Skeletal muscle tissue (tissue), 4 donors: Measurements from ENCODE around the gene CACNA2D4. TPM values are rescaled to one million over a fixed set of nuclear protein-coding genes. Genes with fewer than 3 reads are reported as not detected.

Experiments used
- H3K27ac ChIP-seq: one replicate; pipeline ENCODE4 v1.7.0; 2013; ENCODE audit warnings: mild to moderate bottlenecking, low read depth, low read length, inconsistent platforms
- H3K27me3 ChIP-seq, 3 donors: one replicate each; pipeline ENCODE4 v1.7.0; 2013; ENCODE audit warnings: low read length in 3 of 3; ENCODE audit not compliant: control insufficient read depth in 3 of 3, insufficient read depth in 3 of 3
- H3K36me3 ChIP-seq, 3 donors: one replicate each; pipeline ENCODE4 v1.7.0; 2013; ENCODE audit warnings: low read length in 3 of 3; ENCODE audit not compliant: control insufficient read depth in 3 of 3, insufficient read depth in 3 of 3
- H3K4me1 ChIP-seq, 3 donors: one replicate each; pipeline ENCODE4 v1.7.0; 2013; ENCODE audit warnings: low read length in 3 of 3, mild to moderate bottlenecking in 3 of 3; ENCODE audit not compliant: control insufficient read depth in 3 of 3, insufficient read depth in 3 of 3
- H3K4me3 ChIP-seq, 3 donors: one replicate each; pipeline ENCODE4 v1.7.0; 2013; ENCODE audit warnings: low read length in 3 of 3
- H3K9ac ChIP-seq, 3 donors: one replicate each; pipeline ENCODE4 v1.7.0; 2013; ENCODE audit warnings: low read length in 3 of 3, mild to moderate bottlenecking in 3 of 3, moderate library complexity in 2 of 3, low read depth in 1 of 3
- H3K9me3 ChIP-seq, 3 donors: one replicate each; pipeline ENCODE4 v1.7.0; 2013; ENCODE audit warnings: low read length in 3 of 3; ENCODE audit not compliant: control insufficient read depth in 3 of 3
- total RNA-seq: library from RNA; depleted of rRNA; stranded (reverse); fragments of >200 nt; gene quantifications from one replicate; pipeline ENCODE4 v1.2.3, GENCODE V29; 2014
- donor health status: Osteomylitis.

The CACNA2D4 gene
- total RNA-seq, 1 donor from 2014 or later = 0.52 TPM

DNA sequence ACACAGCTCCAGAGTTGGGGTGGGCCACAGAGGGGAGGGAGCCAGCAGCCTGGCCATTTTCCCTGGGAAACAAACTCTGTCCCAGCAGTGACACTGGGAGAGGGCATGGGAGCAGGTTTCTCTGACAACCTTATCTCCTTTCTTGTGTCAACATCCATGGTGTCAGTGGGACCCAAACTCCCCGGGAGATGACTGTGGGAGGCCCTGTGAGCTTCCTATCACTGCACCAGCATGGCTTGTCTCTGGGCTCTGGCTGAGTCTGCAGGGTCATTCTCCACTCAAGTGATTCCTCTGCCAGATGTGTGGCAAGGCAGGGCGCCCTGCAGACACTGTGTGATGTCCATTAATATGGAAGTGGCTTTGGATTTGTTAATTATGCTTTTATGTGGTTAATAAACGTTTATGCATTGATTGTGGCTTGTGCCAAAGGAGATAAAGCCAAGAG lies 88.0 kb downstream of the CACNA2D4 start:
- peaks cover 19 to 63% (median 54%) of the 10 kb centered on the region in 3 donors for H3K27me3 ChIP-seq

DNA sequence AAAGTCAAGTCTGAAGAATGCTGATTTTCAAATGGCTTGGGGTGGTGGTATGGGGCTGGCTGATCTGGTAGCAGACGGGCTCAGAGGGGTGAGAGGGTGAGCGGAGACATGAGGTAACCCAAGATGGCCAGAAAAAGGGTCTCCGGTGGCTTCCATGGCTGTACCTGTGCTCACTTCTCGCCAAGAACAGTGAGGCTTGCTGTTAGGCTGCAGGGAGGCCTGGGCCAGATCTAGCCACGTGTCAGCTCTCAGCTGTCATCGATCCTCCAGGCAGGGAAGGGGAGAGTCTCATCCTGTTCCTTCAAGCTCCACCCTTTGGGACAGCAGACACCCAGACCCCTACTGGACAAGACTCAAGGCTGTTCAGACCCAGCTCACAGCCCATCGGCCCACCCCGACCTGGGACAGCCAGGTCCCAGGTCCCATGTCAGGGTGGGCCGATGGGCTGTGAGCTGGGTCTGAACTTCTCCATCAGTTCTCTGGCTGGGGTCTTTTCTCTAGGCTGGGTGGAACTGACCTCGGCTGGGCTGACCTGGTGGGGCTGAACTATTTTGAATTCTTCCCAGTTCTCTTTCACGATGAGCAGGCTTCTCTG lies 89.0 kb downstream of the CACNA2D4 start:
- H3K27ac ChIP-seq = no peak overlapping the region
- peaks cover 21 to 56% (median 55%) of the 10 kb centered on the region in 3 donors for H3K27me3 ChIP-seq
- peaks cover 0 to 4% (median 2%) of the 10 kb centered on the region in 3 donors for H3K4me1 ChIP-seq
- H3K9me3 ChIP-seq = no peaks in the 10 kb centered on the region
- H3K36me3 ChIP-seq = no peaks in the 10 kb centered on the region
- H3K9ac ChIP-seq = no peak overlapping the region
- no peak overlapping the region for H3K4me3 ChIP-seq

More for the DNA sequence above, 88.0 kb downstream of the CACNA2D4 start:
- no peaks in the 10 kb centered on the region for H3K36me3 ChIP-seq
- H3K4me1 ChIP-seq = peaks cover 0 to 4% (median 2%) of the 10 kb centered on the region in 3 donors
- H3K9me3 ChIP-seq = no peaks in the 10 kb centered on the region
- no peak overlapping the region for H3K4me3 ChIP-seq
- no peak overlapping the region for H3K27ac ChIP-seq
- H3K9ac ChIP-seq = no peak overlapping the region

DNA sequence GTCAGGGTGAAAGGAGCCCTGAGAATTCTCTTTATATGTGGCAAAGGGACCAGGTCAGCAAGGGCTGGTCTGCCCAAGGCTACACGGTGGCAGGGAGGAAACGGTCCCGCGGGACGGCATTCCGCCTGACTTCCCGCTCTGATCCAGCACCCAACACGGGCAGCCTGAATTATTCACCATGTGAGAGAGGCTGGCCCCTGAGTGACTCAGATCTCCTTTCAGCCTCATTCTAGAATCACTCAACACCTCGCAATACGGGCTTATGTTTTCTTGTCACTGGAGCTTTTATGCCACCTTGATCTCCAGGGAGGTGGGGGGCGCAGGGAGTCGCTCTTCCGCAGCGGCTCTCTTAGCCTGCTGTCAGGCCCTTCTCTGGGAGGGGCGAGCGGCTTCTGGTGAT lies 89.6 kb downstream of the CACNA2D4 start:
- Histone ChIP-seq H3K36me3 (no peaks in the 10 kb centered on the region), H3K27me3 (peaks cover 22 to 60% (median 50%) of the 10 kb centered on the region in 3 donors), H3K4me1 (peaks cover 0 to 4% (median 2%) of the 10 kb centered on the region in 3 donors), H3K27ac (no peak overlapping the region), H3K4me3 (no peak overlapping the region), H3K9ac (no peak overlapping the region), H3K9me3 (no peaks in the 10 kb centered on the region)

DNA sequence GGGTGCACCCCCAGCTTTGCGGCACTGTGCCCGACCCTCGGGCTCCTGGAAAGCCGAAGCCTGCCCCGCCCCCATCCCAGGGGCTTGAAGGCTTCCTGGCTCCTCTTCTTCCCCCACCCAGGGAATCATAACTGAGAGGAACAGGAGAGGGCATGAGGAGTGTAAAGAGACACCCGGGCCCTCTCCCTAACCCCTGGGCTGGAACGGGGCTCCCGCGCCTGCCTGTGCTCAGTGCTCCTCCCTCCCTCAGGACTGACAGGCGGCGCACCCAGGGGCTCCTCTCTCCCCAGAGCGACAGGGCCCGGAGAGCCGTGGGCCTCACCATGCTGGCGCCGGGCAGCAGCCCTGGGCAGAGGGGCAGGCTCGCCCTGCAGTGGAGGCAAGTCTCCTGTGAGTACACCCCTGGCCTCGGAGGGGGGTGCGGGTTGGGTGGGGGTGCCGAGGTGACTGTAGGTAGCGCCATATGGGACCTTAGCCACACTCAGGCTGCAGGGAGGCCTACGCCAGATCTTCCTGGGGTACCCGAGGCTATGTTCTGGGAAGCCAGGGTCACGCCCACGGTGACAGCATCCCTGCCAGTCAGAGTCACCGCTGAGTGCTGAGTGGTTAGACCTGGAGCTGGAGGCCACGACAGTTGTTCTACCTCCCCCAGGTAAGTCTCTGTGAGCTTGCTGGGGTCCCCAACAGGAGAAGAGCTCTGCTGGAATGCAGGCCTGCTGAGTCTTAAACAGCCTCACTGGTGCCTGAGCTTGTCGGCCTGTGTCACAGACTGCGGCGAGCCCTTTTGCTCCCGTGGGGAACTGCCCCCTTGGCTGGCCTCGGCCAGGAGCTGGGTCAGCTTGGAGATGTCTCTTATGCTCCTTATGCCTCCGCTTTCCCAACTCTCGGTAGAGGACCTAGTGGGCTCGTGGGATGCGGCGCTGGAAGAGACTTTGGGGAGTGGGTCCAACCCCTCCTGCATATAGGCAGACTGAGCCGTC lies 90.3 kb downstream of the CACNA2D4 start:
- Histone ChIP-seq H3K9me3 (no peaks in the 10 kb centered on the region), H3K36me3 (no peaks in the 10 kb centered on the region), H3K27me3 (peaks cover 28 to 63% (median 50%) of the 10 kb centered on the region in 3 donors), H3K9ac (no peak overlapping the region), H3K4me1 (peaks cover 0 to 4% (median 2%) of the 10 kb centered on the region in 3 donors), H3K4me3 (no peak overlapping the region), H3K27ac (no peak overlapping the region)

DNA sequence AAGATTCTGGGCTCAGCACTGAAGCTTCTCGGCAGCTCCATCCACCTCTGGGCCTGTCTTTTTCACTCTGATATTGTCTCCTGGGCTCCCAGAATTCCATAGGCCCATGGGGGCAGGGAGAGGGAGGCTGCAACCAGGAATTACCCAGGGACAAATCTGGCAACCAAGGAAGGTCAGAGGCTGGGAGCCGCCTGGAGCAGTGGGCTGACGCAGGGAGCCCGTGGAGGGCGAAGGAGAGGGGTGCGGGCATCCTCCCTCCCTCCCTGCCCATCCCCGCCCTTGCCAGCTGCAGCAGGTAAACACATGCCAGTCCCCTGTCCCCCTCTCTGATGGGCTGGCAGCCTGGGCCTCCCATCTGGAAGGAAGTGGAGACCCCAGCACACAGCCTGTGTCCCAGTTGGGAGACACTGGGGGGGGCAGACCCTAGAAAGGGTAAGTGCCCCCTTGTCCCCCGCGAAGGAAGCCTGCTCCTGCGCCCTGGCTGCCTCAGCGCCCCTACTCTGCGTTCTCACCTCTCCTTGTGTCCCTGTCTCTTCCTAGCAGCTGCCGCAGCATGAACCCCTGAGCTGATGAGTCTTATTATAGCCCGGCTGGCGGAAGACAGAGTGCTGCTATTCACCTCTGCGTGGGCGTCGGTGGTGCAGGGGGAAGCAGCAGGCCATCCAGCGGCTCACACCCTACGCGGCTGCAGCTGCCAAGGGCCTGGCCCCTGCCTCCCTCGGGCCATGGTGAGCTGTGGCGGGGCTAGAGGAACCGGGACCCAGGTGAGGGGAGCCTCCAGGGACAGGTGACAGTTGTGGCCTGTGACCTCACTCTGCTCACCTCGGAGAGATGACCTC lies 91.4 kb downstream of the CACNA2D4 start:
- Histone ChIP-seq H3K4me3 (no peak overlapping the region), H3K36me3 (no peaks in the 10 kb centered on the region), H3K27me3 (peaks cover 37 to 71% (median 55%) of the 10 kb centered on the region in 3 donors), H3K9me3 (no peaks in the 10 kb centered on the region), H3K4me1 (peaks cover 0 to 4% (median 2%) of the 10 kb centered on the region in 3 donors), H3K9ac (no peak overlapping the region), H3K27ac (no peak overlapping the region)

DNA sequence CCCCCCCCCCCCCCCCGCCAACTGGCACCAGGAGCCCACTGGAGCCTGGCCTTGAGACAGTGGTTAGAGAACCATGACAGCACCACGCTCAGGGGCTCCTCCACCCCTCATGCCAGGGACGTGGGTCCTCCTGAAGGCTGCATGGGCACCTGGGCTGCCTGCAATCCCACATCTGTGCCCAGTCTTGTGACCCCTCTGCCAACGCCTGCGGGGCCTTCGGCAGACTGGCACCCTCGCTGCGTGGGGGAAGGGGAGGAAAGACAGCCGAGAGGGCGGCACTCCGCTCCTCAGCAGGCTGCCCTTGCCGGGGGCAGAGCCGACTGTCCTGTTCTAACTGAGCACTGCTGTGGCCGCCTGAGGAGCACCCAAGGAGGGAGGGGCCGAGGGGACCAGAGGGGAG lies 92.1 kb downstream of the CACNA2D4 start:
- Histone ChIP-seq H3K36me3 (no peaks in the 10 kb centered on the region), H3K9ac (no peak overlapping the region), H3K9me3 (no peaks in the 10 kb centered on the region), H3K4me3 (no peak overlapping the region), H3K4me1 (peaks cover 0 to 3% (median 2%) of the 10 kb centered on the region in 3 donors), H3K27me3 (peaks cover 42 to 76% (median 62%) of the 10 kb centered on the region in 3 donors), H3K27ac (no peak overlapping the region)

DNA sequence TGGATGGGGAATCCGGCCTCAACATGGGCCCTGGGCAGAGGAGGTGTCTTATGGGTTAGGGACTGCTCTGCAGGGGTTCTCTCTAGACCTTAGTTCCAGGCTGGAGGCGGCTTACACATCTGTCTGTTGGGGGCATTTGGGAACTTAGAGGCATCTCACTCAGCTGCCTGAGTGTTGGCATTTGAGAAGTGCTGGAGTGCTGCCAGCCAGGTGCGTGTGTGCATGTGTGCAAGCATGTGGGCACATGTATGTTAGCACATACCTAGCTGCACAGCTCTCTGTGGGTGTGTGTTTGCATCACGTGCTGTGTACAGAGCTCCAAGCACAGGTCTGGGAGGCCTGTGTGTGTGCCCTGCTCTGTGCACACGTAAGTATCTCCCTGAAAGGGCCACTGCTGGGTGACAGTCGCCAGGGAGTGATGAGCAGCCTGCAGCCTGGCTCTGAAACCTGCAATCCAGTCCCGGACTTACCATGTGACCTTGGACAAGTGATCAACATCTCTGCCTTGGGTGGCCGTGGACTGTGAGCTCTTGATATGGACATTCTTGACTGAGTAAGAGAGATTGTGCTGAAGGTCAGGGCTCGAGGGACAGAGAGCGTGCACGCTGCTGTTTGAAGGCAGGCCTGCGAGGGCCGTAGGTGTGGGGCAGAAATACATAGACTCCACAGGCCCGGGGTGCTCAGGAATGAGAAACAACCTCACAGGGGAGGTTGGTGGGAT lies 92.9 kb downstream of the CACNA2D4 start:
- peaks cover 50 to 85% (median 66%) of the 10 kb centered on the region in 3 donors for H3K27me3 ChIP-seq

DNA sequence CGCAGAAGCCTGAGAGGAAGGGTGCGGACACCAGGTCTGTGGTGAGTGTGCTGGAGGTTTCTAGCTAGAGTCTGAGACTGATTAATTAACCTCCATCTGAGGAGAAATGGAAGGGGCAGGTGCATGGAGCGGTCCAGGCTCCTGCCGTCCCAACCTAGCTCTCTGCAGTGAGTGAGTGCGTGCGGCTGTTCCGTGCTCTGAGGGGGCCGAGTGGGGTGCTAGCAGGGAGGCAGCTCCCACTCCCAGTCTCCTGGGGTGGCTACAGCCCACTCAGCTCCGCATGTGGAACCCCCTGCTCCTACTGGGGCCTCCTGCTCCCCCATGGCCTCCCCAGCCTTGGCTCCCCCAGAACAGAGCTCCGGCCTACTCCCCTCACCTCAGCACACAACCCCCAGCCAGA lies 95.2 kb downstream of the CACNA2D4 start:
- Histone ChIP-seq H3K4me3 (no peak overlapping the region), H3K4me1 (peaks cover 0 to 9% (median 0%) of the 10 kb centered on the region in 3 donors), H3K27me3 (peaks cover 59 to 86% (median 70%) of the 10 kb centered on the region in 3 donors), H3K27ac (no peak overlapping the region), H3K36me3 (no peaks in the 10 kb centered on the region), H3K9ac (no peak overlapping the region), H3K9me3 (no peaks in the 10 kb centered on the region)

More for the DNA sequence above, 92.9 kb downstream of the CACNA2D4 start:
- H3K4me1 ChIP-seq = no peaks in the 10 kb centered on the region
- no peaks in the 10 kb centered on the region for H3K36me3 ChIP-seq
- H3K9me3 ChIP-seq = no peaks in the 10 kb centered on the region
- H3K9ac ChIP-seq = no peak overlapping the region
- H3K27ac ChIP-seq = no peak overlapping the region
- H3K4me3 ChIP-seq = no peak overlapping the region

DNA sequence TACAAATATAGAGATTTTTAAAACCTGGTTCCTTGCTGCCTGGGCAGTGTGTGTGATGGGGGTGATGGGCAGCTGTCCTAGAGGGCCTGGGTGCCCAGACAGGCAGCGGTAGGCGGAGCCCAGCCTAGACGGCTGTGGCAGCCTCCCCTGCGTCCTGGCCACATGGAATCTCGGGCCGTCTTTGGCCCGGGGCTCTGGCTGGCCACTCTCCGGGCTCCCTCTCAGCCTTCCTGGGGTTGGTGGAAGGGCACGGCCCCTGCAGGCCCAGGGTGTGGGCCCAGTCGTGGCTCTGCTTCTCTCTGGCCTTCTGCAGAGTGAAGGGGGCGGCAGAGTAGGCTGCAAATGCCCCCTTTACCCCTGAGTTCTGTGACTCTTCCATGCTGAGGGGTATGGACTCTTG lies 95.8 kb downstream of the CACNA2D4 start:
- peaks cover 58 to 81% (median 68%) of the 10 kb centered on the region in 3 donors for H3K27me3 ChIP-seq

More for the DNA sequence above, 95.8 kb downstream of the CACNA2D4 start:
- Histone ChIP-seq H3K27ac (no peak overlapping the region), H3K4me3 (no peak overlapping the region), H3K36me3 (no peaks in the 10 kb centered on the region), H3K9me3 (no peaks in the 10 kb centered on the region), H3K4me1 (peaks cover 0 to 9% (median 0%) of the 10 kb centered on the region in 3 donors), H3K9ac (no peak overlapping the region)
